Mucosa of stomach (tissue), 1 donor: ENCODE data around the gene LRPAP1.
"Not testable (repeated sequence)": the region's sequence is repeated elsewhere in the genome, so short reads cannot be mapped to it uniquely, and the experiment has no call there.

Source experiments
- H3K27me3 ChIP-seq: one replicate; pipeline ENCODE4 v1.7.0; 2013; ENCODE audit warnings: mild to moderate bottlenecking, low read length; ENCODE audit not compliant: control insufficient read depth, insufficient read depth
- H3K36me3 ChIP-seq: one replicate; pipeline ENCODE4 v1.7.0; 2013; ENCODE audit warnings: low read length; ENCODE audit not compliant: control insufficient read depth, insufficient read depth
- H3K4me1 ChIP-seq: one replicate; pipeline ENCODE4 v1.7.0; 2013; ENCODE audit warnings: mild to moderate bottlenecking, low read length; ENCODE audit not compliant: control insufficient read depth, insufficient read depth
- H3K4me3 ChIP-seq: one replicate; pipeline ENCODE4 v1.7.0; 2013; ENCODE audit warnings: low read length
- H3K9ac ChIP-seq: one replicate; pipeline ENCODE4 v1.7.0; 2013; ENCODE audit warnings: mild to moderate bottlenecking, low read length, moderate library complexity
- H3K9me3 ChIP-seq: one replicate; pipeline ENCODE4 v1.7.0; 2013; ENCODE audit warnings: mild to moderate bottlenecking, low read length, moderate library complexity; ENCODE audit not compliant: control insufficient read depth
- donor health status: Pancreatic carcinoma.

LRPAP1 gene

GRCh38 chr4:3466691-3467600 is 65.3 kb downstream of the LRPAP1 start:
- no peak overlapping the region for H3K4me3 ChIP-seq
- H3K36me3 ChIP-seq: no peaks in the 10 kb centered on the region
- peaks cover 30% of the 10 kb centered on the region for H3K4me1 ChIP-seq
- peaks cover 48% of the 10 kb centered on the region for H3K27me3 ChIP-seq
- no peaks in the 10 kb centered on the region for H3K9me3 ChIP-seq
- H3K9ac ChIP-seq: no peak overlapping the region

GRCh38 chr4:3465698-3466671 is 66.2 kb downstream of the LRPAP1 start:
- H3K4me1 ChIP-seq: peaks cover 37% of the 10 kb centered on the region
- H3K9me3 ChIP-seq: no peaks in the 10 kb centered on the region
- H3K36me3 ChIP-seq: no peaks in the 10 kb centered on the region
- H3K27me3 ChIP-seq: peaks cover 48% of the 10 kb centered on the region
- H3K4me3 ChIP-seq: no peak overlapping the region
- H3K9ac ChIP-seq: no peak overlapping the region

- Histone ChIP-seq H3K27me3 (peaks cover 39% of the 10 kb centered on the region), H3K4me3 (no peak overlapping the region), H3K9me3 (no peaks in the 10 kb centered on the region), H3K36me3 (no peaks in the 10 kb centered on the region), H3K9ac (no peak overlapping the region), H3K4me1 (peaks cover 33% of the 10 kb centered on the region)
Observed at GRCh38 chr4:3464911-3465697, 67.1 kb downstream of the LRPAP1 start.

- Histone ChIP-seq H3K36me3 (no peaks in the 10 kb centered on the region), H3K9ac (no peak overlapping the region), H3K27me3 (peaks cover 32% of the 10 kb centered on the region), H3K9me3 (no peaks in the 10 kb centered on the region), H3K4me3 (no peak overlapping the region), H3K4me1 (peaks cover 26% of the 10 kb centered on the region)
Observed at GRCh38 chr4:3464349-3464905, 67.8 kb downstream of the LRPAP1 start.

GRCh38 chr4:3463556-3464348 is 68.5 kb downstream of the LRPAP1 start:
- Histone ChIP-seq H3K4me1 (peaks cover 24% of the 10 kb centered on the region), H3K36me3 (no peaks in the 10 kb centered on the region), H3K4me3 (no peak overlapping the region), H3K27me3 (peaks cover 32% of the 10 kb centered on the region), H3K9ac (no peak overlapping the region), H3K9me3 (no peaks in the 10 kb centered on the region)

GRCh38 chr4:3462790-3463415 is 69.3 kb downstream of the LRPAP1 start, which contains the start of gene DOK7:
Gene DOK7 (plus strand): TSS chr4:3463306. CDS start chr4:3463376, 70 bp downstream.
- H3K27me3 ChIP-seq: peaks cover 32% of the 10 kb centered on the region
- H3K36me3 ChIP-seq: no peaks in the 10 kb centered on the region
- peak within 1 kb of the TSS; percentile 15 for H3K9ac ChIP-seq
- no peak within 1 kb of the TSS for H3K4me3 ChIP-seq
- H3K4me1 ChIP-seq: peaks cover 24% of the 10 kb centered on the region
- no peaks in the 10 kb centered on the region for H3K9me3 ChIP-seq

- Histone ChIP-seq H3K4me1 (peaks cover 24% of the 10 kb centered on the region), H3K36me3 (no peaks in the 10 kb centered on the region), H3K27me3 (peaks cover 32% of the 10 kb centered on the region), H3K9me3 (no peaks in the 10 kb centered on the region), H3K4me3 (no peak overlapping the region), H3K9ac (peak overlapping the region; percentile 15)
Observed at GRCh38 chr4:3462321-3462789, 69.9 kb downstream of the LRPAP1 start.

- Histone ChIP-seq H3K4me3 (no peak overlapping the region), H3K27me3 (peaks cover 32% of the 10 kb centered on the region), H3K9me3 (no peaks in the 10 kb centered on the region), H3K9ac (no peak overlapping the region), H3K4me1 (peaks cover 24% of the 10 kb centered on the region), H3K36me3 (no peaks in the 10 kb centered on the region)
Observed at GRCh38 chr4:3461515-3462291, 70.5 kb downstream of the LRPAP1 start.

GRCh38 chr4:3460926-3461325 is 71.3 kb downstream of the LRPAP1 start:
- no peaks in the 10 kb centered on the region for H3K9me3 ChIP-seq
- peaks cover 24% of the 10 kb centered on the region for H3K4me1 ChIP-seq
- H3K27me3 ChIP-seq: peaks cover 32% of the 10 kb centered on the region
- H3K36me3 ChIP-seq: no peaks in the 10 kb centered on the region
- no peak overlapping the region for H3K9ac ChIP-seq
- H3K4me3 ChIP-seq: no peak overlapping the region

- H3K9me3 ChIP-seq, H3K4me3 ChIP-seq, H3K9ac ChIP-seq, H3K36me3 ChIP-seq: not testable (repeated sequence)
- peaks cover 24% of the 10 kb centered on the region for H3K4me1 ChIP-seq
- peaks cover 21% of the 10 kb centered on the region for H3K27me3 ChIP-seq
Observed at GRCh38 chr4:3459156-3459555, 73.1 kb downstream of the LRPAP1 start.
